H1 (cell line): ENCODE measurements around the gene RNPEPL1. TPM values are rescaled to one million over a fixed set of nuclear protein-coding genes. Genes with fewer than 3 reads are reported as not detected.
"Not testable (repeated sequence)": the region's sequence is repeated elsewhere in the genome, so short reads cannot be mapped to it uniquely, and the experiment has no call there.

Experiments
- CTCF ChIA-PET: fragments of 300-600 bp; sonication (Branson Sonifier 250); formaldehyde crosslinking; loops from one replicate; lab custom pipeline; 2021; ENCODE audit not compliant: partially characterized antibody; lab: Charles Lee
- POLR2A ChIA-PET: fragments of 300-600 bp; sonication (Branson Sonifier 250); formaldehyde crosslinking; loops from one replicate; lab custom pipeline; 2021; ENCODE audit warnings: inconsistent platforms; ENCODE audit not compliant: partially characterized antibody; lab: Charles Lee
- DNase-seq, 2 experiments: peaks; one replicate each; pipeline versions ENCODE4 v3.0.0 to v3.0.0-alpha.2; 2010 to 2022; ENCODE audit warnings: low spot score in 2 of 2, low read depth in 1 of 2, mixed read lengths in 1 of 2
- FAIRE-seq: peaks from 2 replicates; lab custom pipeline; 2011; peaks lifted over from hg19 to GRCh38; lab: Jason Lieb, UNC
- H2AFZ ChIP-seq: 2 replicates; pipeline ENCODE4 v1.8.1; 2012; ENCODE audit warnings: low read length, inconsistent platforms
- H2AK5ac ChIP-seq: 2 replicates; pipeline ENCODE4 v1.6.1; 2013; ENCODE audit warnings: low read depth, low read length
- H2BK120ac ChIP-seq: replicated peaks from 2 replicates; pipeline ENCODE3; 2013; ENCODE audit warnings: low read depth, low read length, inconsistent platforms
- H2BK12ac ChIP-seq: 2 replicates; pipeline ENCODE4 v1.6.1; 2013; ENCODE audit warnings: low read depth, low read length
- H2BK15ac ChIP-seq: 2 replicates; pipeline ENCODE4 v1.6.1; 2013; ENCODE audit warnings: low read length
- H2BK20ac ChIP-seq: 2 replicates; pipeline ENCODE4 v1.6.1; 2013; ENCODE audit warnings: low read length
- H2BK5ac ChIP-seq: 2 replicates; pipeline ENCODE4 v1.6.1; 2013; ENCODE audit warnings: low read depth, low read length
- H3K14ac ChIP-seq: 2 replicates; pipeline ENCODE4 v1.6.1; 2013; ENCODE audit warnings: inconsistent platforms; ENCODE audit not compliant: insufficient read length
- H3K18ac ChIP-seq: 2 replicates; pipeline ENCODE4 v1.6.1; 2013; ENCODE audit warnings: low read length; ENCODE audit errors: extremely low read depth
- H3K23ac ChIP-seq: 2 replicates; pipeline ENCODE4 v1.6.1; 2013; ENCODE audit warnings: inconsistent platforms; ENCODE audit not compliant: insufficient read length
- H3K23me2 ChIP-seq: 2 replicates; pipeline ENCODE4 v1.6.1; 2013; ENCODE audit warnings: low read depth, low read length
- H3K27ac ChIP-seq: 2 replicates; pipeline ENCODE4 v1.6.1; 2011; ENCODE audit warnings: low read depth, low read length, inconsistent platforms
- H3K27me3 ChIP-seq, 4 experiments: replicated peaks in 1 of 4; 1 replicate in 1 of 4; 2 replicates in 3 of 4; pipeline versions ENCODE4 v1.6.1 to v1.8.1; 2011 to 2013; ENCODE audit warnings: low read length in 3 of 4, mild to moderate bottlenecking in 3 of 4, inconsistent platforms in 2 of 4, mixed read lengths in 2 of 4, moderate library complexity in 1 of 4; ENCODE audit not compliant: control insufficient read depth in 3 of 4, insufficient read depth in 3 of 4; ENCODE audit errors: extremely low read depth in 1 of 4
- H3K36me3 ChIP-seq, 4 experiments: 2 replicates each; pipeline versions ENCODE4 v1.6.1 to v1.8.1; 2011 to 2013; ENCODE audit warnings: mild to moderate bottlenecking in 4 of 4, low read length in 3 of 4, moderate library complexity in 2 of 4, control low read depth in 1 of 4, inconsistent platforms in 1 of 4; ENCODE audit not compliant: insufficient read depth in 4 of 4, control insufficient read depth in 2 of 4
- H3K4ac ChIP-seq: replicated peaks from 2 replicates; pipeline ENCODE3; 2013; ENCODE audit warnings: low read length, low read depth, mixed read lengths, inconsistent platforms; ENCODE audit not compliant: insufficient read length
- H3K4me1 ChIP-seq, 4 experiments: replicated peaks in 1 of 4; 1 replicate in 1 of 4; 2 replicates in 3 of 4; pipeline versions ENCODE4 v1.6.1 to v1.8.1; 2011 to 2013; ENCODE audit warnings: low read length in 3 of 4, inconsistent platforms in 2 of 4, mixed read lengths in 1 of 4; ENCODE audit not compliant: insufficient read depth in 4 of 4, control insufficient read depth in 3 of 4
- H3K4me2 ChIP-seq, 2 experiments: 2 replicates each; pipeline versions ENCODE4 v1.6.1 to v1.8.1; 2011 to 2013; ENCODE audit warnings: low read depth in 2 of 2, low read length in 2 of 2, control low read depth in 1 of 2, inconsistent platforms in 1 of 2, mild to moderate bottlenecking in 1 of 2; ENCODE audit not compliant: insufficient read depth in 1 of 2
- H3K4me3 ChIP-seq, 4 experiments: fragments of 200-600, 300-600 bp in 1 of 4; sonication (generic), shearing (Covaris generic), sonication (Bioruptor Twin) in 1 of 4; 2 replicates each; pipeline versions ENCODE4 v1.5.1 to v1.8.1; 2011 to 2016; ENCODE audit warnings: low read length in 4 of 4, low read depth in 3 of 4, control low read depth in 2 of 4, inconsistent platforms in 2 of 4, mild to moderate bottlenecking in 2 of 4, mixed read lengths in 1 of 4, moderate library complexity in 1 of 4; ENCODE audit not compliant: insufficient read depth in 2 of 4; ENCODE audit errors: extremely low read depth in 1 of 4
- H3K56ac ChIP-seq: replicated peaks from 2 replicates; pipeline ENCODE3; 2013; ENCODE audit warnings: low read depth, mild to moderate bottlenecking, mixed read lengths, low read length, inconsistent platforms; ENCODE audit not compliant: insufficient read length
- H3K79me1 ChIP-seq: 2 replicates; pipeline ENCODE4 v1.6.1; 2013; ENCODE audit warnings: low read depth, low read length, control low read depth
- H3K79me2 ChIP-seq, 2 experiments: 2 replicates each; pipeline versions ENCODE4 v1.6.1 to v1.8.1; 2012 to 2013; ENCODE audit warnings: low read length in 2 of 2, mild to moderate bottlenecking in 2 of 2, inconsistent platforms in 1 of 2; ENCODE audit not compliant: insufficient read depth in 2 of 2, control insufficient read depth in 1 of 2
- H3K9ac ChIP-seq, 4 experiments: replicated peaks in 1 of 4; 1 replicate in 1 of 4; 2 replicates in 3 of 4; pipeline versions ENCODE4 v1.6.1 to v1.8.1; 2011 to 2013; ENCODE audit warnings: low read depth in 3 of 4, low read length in 3 of 4, control low read depth in 2 of 4, mild to moderate bottlenecking in 2 of 4, moderate library complexity in 2 of 4, inconsistent platforms in 1 of 4; ENCODE audit errors: extremely low read depth in 1 of 4
- H3K9me3 ChIP-seq, 2 experiments: 2 replicates each; pipeline versions ENCODE4 v1.6.1 to v1.8.1; 2012 to 2013; ENCODE audit warnings: mild to moderate bottlenecking in 2 of 2, moderate library complexity in 2 of 2, control low read depth in 1 of 2, inconsistent platforms in 1 of 2, low read depth in 1 of 2, low read length in 1 of 2, mixed read lengths in 1 of 2; ENCODE audit not compliant: insufficient read depth in 2 of 2
- H4K20me1 ChIP-seq, 2 experiments: replicated peaks in 1 of 2; 2 replicates each; pipeline versions ENCODE3 to v1.8.1; 2011 to 2013; ENCODE audit warnings: inconsistent platforms in 2 of 2, low read length in 2 of 2, mild to moderate bottlenecking in 1 of 2; ENCODE audit not compliant: insufficient read depth in 2 of 2, control insufficient read depth in 1 of 2
- H4K5ac ChIP-seq: 2 replicates; pipeline ENCODE4 v1.6.1; 2013; ENCODE audit warnings: low read length, low read depth, mixed read lengths, inconsistent platforms; ENCODE audit not compliant: insufficient read length
- H4K8ac ChIP-seq: 2 replicates; pipeline ENCODE4 v1.8.0; 2013; ENCODE audit warnings: mild to moderate bottlenecking, moderate library complexity, low read length, inconsistent platforms; ENCODE audit not compliant: insufficient read depth; ENCODE audit errors: extremely low read depth
- H4K91ac ChIP-seq: replicated peaks from 2 replicates; pipeline ENCODE3; 2013; ENCODE audit warnings: low read length, mixed read lengths, inconsistent platforms; ENCODE audit not compliant: insufficient read length
- WGBS, 2 experiments: shearing (Covaris generic) in 1 of 2; methylation state at CpG; one replicate each; pipeline versions ENCODE4 v1.1.6 to v1.1.7; 2013 to 2015; ENCODE audit warnings: low lambda C conversion rate in 2 of 2, mixed read lengths in 2 of 2, inconsistent platforms in 1 of 2, low coverage in 1 of 2, missing lambda C conversion rate in 1 of 2; ENCODE audit not compliant: insufficient replicate concordance in 2 of 2, insufficient coverage in 1 of 2, insufficient read length in 1 of 2; ENCODE audit errors: extremely low coverage in 1 of 2, missing lambda C conversion rate in 1 of 2; 5-methylcytosine and 5-hydroxymethylcytosine counted together
- polyA plus RNA-seq, 7 experiments: library from polyadenylated mRNA; depleted of rRNA in 3 of 7; stranded (reverse) in 5 of 7; unstranded in 2 of 7; fragments of >200 nt in 5 of 7; fragments of 200-250 nt in 2 of 7; gene quantifications; 1 replicate in 5 of 7; 2 replicates in 1 of 7; 4 replicates in 1 of 7; pipeline versions ENCODE4 v1.2.1 to v1.2.3, GENCODE V29; 2011 to 2013; ENCODE audit warnings: missing spikeins in 2 of 7, mixed read lengths in 2 of 7
- total RNA-seq: library from RNA; stranded (reverse); fragmentation: NEBNext Ultra II Directional; extraction: Animal tissue kit (Norgen Biotek cat#: 25700); gene quantifications from 2 replicates; pipeline ENCODE4 v1.2.1, GENCODE V29; 2021

Gene RNPEPL1
- total and polyA plus RNA-seq, 2 of the 8 experiments (the other 6 are each of a cell fraction or from before 2014, with no cell fraction given), result 9.0 to 11.3 TPM

DNA sequence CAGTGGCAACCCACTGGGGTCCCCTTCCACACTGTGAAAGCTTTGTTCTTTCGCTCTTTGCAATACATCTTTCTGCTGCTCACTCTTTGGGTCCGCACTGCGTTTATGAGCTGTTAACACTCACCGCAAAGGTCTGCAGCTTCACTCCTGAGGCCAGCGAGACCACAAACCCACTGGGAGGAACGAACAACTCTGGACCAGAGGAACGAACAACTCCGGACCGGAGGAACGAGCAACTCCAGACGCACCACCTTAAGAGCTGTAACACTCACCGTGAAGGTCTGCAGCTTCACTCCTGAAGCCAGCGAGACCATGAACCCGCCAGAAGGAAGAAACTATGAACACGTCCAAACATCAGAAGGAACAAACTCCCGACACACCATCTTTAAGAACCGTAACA lies 29.2 kb upstream of the RNPEPL1 start:
- H2BK5ac ChIP-seq, H4K20me1 ChIP-seq, H2AFZ ChIP-seq, FAIRE-seq, H3K14ac ChIP-seq, H2BK12ac ChIP-seq, H4K8ac ChIP-seq, H3K4ac ChIP-seq, H3K27ac ChIP-seq, H3K56ac ChIP-seq, H2BK120ac ChIP-seq, H3K27me3 ChIP-seq, H3K9me3 ChIP-seq, H2AK5ac ChIP-seq, H3K9ac ChIP-seq, DNase-seq, H2BK15ac ChIP-seq, H3K79me2 ChIP-seq, H3K23me2 ChIP-seq, H4K91ac ChIP-seq, H3K79me1 ChIP-seq, H2BK20ac ChIP-seq, H3K4me3 ChIP-seq, H4K5ac ChIP-seq, H3K4me2 ChIP-seq, H3K18ac ChIP-seq, H3K23ac ChIP-seq, POLR2A ChIA-PET, H3K4me1 ChIP-seq, H3K36me3 ChIP-seq: not testable (repeated sequence)
- CTCF ChIA-PET, result interaction anchor here (1.0 to 1.4 kb wide), 2 partner anchors 16 to 25 kb away, joined by 3 read pairs; no protein-coding TSS in a partner anchor
- WGBS, 2 experiments, result 88% methylated on average over 17 of the region's 17 CpGs; no CpG with 5 or more reads in 1 of the 2 experiments
